HepG2 (cell line): ENCODE results near the gene PCED1B.

Source experiments
- CBX5 ChIP-seq: sonication (generic); formaldehyde crosslinking; IDR thresholded peaks from 2 replicates; pipeline ENCODE4 v1.4.0; 2020; ENCODE audit warnings: missing genetic modification reagents, borderline replicate concordance
- CTCF ChIP-seq: sonication (generic); formaldehyde crosslinking; IDR thresholded peaks from 2 replicates; pipeline ENCODE4 v1.5.0; 2020; ENCODE audit warnings: mild to moderate bottlenecking, missing genetic modification reagents, moderate library complexity
- EP300 ChIP-seq, 3 experiments: sonication (generic) in 1 of 3; formaldehyde crosslinking in 1 of 3; IDR thresholded peaks; 2 replicates each; pipeline versions ENCODE4 v1.5.1 to v1.6.1; 2011 to 2020; ENCODE audit warnings: low read depth in 2 of 3, low read length in 2 of 3, borderline replicate concordance in 1 of 3, improper control_type of control experiment in 1 of 3, mild to moderate bottlenecking in 1 of 3, missing genetic modification reagents in 1 of 3, moderate library complexity in 1 of 3
- HIC2 ChIP-seq: sonication (generic); formaldehyde crosslinking; IDR thresholded peaks from 2 replicates; pipeline ENCODE4 v1.9.0; 2022; ENCODE audit warnings: low read depth, missing genetic modification reagents
- SETDB1 ChIP-seq: sonication (generic); formaldehyde crosslinking; IDR thresholded peaks from 2 replicates; pipeline ENCODE4 v1.5.1; 2020; ENCODE audit warnings: missing genetic modification reagents, mild to moderate bottlenecking, borderline replicate concordance
- ZBTB1 ChIP-seq: sonication (generic); formaldehyde crosslinking; IDR thresholded peaks from 2 replicates; pipeline ENCODE4 v1.4.0; 2020; ENCODE audit warnings: missing genetic modification reagents, borderline replicate concordance
- ZNF124 ChIP-seq: sonication (generic); formaldehyde crosslinking; IDR thresholded peaks from 2 replicates; pipeline ENCODE4 v1.4.0; 2020; ENCODE audit warnings: missing genetic modification reagents

- TF ChIP-seq CBX5 (CRISPR knock-in tag), result no peak
- no peak for TF ChIP-seq SETDB1
- TF ChIP-seq EP300 (IDR thresholded peaks at IDR 0.05; ENCODE audit: low read depth in 2 of 2, low read length in 2 of 2), result no peak
- no peak for TF ChIP-seq EP300 (CRISPR knock-in tag; IDR thresholded peaks at IDR 0.05; ENCODE audit: borderline replicate concordance)
- TF ChIP-seq ZBTB1 (CRISPR knock-in tag), result no peak
- TF ChIP-seq ZNF124 (CRISPR knock-in tag), result no peak
- TF ChIP-seq HIC2 (CRISPR knock-in tag), result no peak
- TF ChIP-seq CTCF (CRISPR knock-in tag), result no peak
These were observed 44.8 kb upstream of the PCED1B start for GRCh38 chr12:47034661-47035060.
